ENCODE data around the gene ARG2.

ARG2 gene

GRCh38 chr14:67619446-67620216 is at the start of gene ARG2:
TSS of gene ARG2 (plus strand) at chr14:67619920. CDS start at chr14:67619978, 58 bp downstream.
- DNase-seq, result peak; percentile 98

- no peak for DNase-seq
Measured at GRCh38 chr14:67570453-67570852, 49.3 kb upstream of the ARG2 start.

GRCh38 chr14:67571275-67571990 is 48.3 kb upstream of the ARG2 start:
- DNase-seq, result peak; percentile 58

GRCh38 chr14:67571991-67572323 is 47.8 kb upstream of the ARG2 start:
- no peak for DNase-seq

- DNase-seq, result no peak
Measured at GRCh38 chr14:67572608-67573007, 47.1 kb upstream of the ARG2 start.

- DNase-seq, result no peak
Measured at GRCh38 chr14:67573228-67574010, 46.3 kb upstream of the ARG2 start.

GRCh38 chr14:67574156-67574555 is 45.6 kb upstream of the ARG2 start:
- DNase-seq, result no peak

GRCh38 chr14:67574806-67575205 is 44.9 kb upstream of the ARG2 start:
- no peak for DNase-seq

- no peak for DNase-seq
Measured at GRCh38 chr14:67575684-67576083, 44.0 kb upstream of the ARG2 start.

GRCh38 chr14:67576216-67576955 is 43.3 kb upstream of the ARG2 start:
- DNase-seq, result no peak

GRCh38 chr14:67577181-67577808 is 42.4 kb upstream of the ARG2 start:
- no peak for DNase-seq

DNA sequence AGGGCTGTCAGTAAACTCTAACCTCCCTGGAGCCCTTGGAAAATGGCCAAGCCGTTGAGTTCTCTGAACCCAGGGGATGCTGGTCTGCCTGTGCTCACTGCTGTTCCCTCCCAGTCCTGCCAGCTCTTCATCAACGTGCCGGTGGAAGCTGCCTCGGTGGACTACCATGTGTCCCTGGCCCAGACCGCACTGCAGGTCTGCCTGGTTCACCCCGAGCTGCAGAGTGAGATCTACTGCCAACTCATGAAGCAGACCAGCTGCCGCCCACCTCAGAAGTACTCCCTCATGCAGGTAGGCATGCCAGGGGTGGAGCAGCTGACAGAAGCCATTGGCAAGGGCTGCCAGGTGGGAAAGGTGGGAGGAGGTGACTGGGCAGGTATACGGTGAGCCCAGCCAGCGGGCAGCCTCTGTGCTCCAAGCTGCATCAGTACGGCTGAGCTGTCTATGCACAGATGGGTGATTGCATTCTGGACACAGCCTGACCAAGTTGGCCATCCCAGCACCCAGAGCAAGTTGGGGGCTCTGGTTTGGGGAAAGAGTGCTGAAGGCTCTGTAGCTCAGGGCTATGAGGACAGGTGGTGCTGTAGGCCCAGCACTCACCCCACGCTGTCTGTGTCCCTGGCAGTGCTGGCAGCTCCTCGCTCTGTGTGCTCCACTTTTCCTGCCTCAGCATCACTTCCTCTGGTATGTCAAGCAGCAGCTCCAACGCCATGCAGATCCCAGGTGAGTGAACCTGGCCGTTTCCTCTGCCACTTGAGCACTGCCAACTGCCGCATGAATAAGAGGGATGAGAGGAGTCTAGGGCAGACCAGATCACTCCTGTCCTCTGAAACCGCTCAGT is 41.6 kb upstream of the ARG2 start:
- no peak for DNase-seq

DNA sequence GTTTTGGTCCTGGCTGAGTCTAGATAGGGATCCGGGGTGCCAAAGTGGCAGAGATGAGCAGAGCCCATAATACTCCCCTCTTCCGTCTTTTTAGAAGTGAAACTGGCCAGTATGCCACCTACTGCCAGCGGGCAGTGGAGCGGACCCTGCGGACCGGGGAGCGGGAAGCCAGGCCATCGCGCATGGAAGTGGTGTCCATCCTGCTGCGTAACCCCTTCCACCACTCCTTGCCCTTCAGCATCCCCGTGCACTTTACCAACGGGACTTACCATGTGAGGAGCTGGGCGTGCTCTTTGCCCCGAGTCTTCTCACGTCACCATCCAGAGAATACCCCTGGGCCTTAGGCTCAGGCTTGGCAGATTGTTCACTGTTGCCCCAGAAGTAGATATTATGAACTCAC is 40.7 kb upstream of the ARG2 start:
- no peak for DNase-seq

- no peak for DNase-seq
Measured at GRCh38 chr14:67579636-67580035, 40.1 kb upstream of the ARG2 start.

GRCh38 chr14:67580336-67581171 is 39.2 kb upstream of the ARG2 start:
- no peak for DNase-seq

- DNase-seq, result no peak
Measured at GRCh38 chr14:67581643-67582042, 38.1 kb upstream of the ARG2 start.

- DNase-seq, result no peak
Measured at GRCh38 chr14:67582061-67582460, 37.7 kb upstream of the ARG2 start.

- no peak for DNase-seq
Measured at GRCh38 chr14:67583711-67584644, 35.7 kb upstream of the ARG2 start.

GRCh38 chr14:67584978-67585377 is 34.7 kb upstream of the ARG2 start:
- DNase-seq, result no peak

All from stimulated activated CD4-positive, alpha-beta T cell treated with anti-CD3 and anti-CD28 coated beads, Interleukin-12 subunit alpha, Interleukin-12 subunit beta, amount 100 ng/mL, for 4 hours (primary cell).